HG03469 (cell line): ENCODE results near the gene VILL.

Experiments
- ATAC-seq: cut with Tn5 transposase; IDR thresholded peaks from one replicate; pipeline ENCODE4 v1.9.1; 2021; ENCODE audit warnings: mild to moderate bottlenecking, moderate library complexity, moderate number of reproducible peaks; ENCODE audit not compliant: unreplicated experiment

VILL gene

DNA sequence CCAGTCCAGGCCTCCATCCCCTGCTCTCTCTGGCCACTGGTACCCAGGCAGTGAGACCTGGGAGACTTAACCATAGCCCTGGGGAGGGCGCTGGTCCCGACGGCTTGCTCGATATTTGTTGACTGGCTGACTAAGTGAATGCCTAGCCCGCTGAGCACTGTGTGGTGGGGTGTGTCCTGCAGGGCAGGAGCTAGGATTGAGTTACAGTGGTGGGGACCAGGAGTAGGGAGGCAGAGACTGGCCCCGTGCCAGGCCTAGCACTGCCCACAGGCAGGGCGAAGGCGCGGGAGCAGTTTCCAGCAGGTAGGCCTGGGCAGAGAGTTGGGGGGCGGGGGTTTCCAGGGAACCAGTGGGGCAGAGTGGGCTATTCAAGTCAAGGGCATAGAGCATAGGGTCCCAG is at the start of gene VILL:
Gene VILL, plus strand, starts transcription at position 260 of the 400 bp plus-strand sequence. CDS start 2,887 bp downstream, outside the sequence.
- ATAC-seq: no peak

GRCh38 chr3:37941608-37942508 is 48.7 kb upstream of the VILL start:
- ATAC-seq: no peak

DNA sequence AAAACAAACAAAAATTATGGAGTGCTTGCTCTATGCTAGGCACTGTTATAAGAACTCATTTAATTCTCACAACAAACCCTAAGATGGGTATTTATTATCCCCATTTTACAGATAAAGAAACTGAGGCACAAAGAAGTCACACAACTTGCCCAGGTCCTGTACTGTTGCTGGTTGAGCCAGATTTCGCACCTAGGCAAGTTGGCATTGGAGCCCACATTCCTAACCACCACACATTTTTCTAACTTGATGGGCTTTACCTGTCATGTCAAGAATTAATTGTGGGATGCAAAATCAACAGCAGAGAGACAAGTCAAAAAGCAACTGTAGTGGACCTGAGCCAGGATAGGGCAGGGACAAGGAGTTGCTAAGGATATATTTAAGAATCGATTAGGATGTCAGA is 47.9 kb upstream of the VILL start:
- no peak for ATAC-seq

DNA sequence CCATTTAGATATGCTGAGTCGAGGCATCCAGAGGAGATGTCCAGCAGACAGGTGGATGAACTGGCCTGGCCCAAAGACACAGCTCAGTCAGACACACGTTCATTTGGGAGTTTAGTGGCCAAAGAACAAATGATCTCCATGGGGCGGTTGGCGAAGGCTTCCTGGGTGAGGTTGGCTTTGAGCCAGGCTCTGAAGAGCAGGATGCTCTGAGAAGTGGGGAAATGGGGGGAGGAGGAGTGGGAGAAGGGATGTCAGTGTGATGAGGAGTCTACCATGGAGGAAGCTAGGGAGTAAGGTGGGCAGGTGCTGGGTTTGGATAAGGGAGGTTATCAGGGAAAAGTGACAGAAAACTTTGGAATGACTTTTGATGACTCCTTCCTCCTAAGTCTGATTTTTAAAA is 47.5 kb upstream of the VILL start:
- ATAC-seq: no peak

DNA sequence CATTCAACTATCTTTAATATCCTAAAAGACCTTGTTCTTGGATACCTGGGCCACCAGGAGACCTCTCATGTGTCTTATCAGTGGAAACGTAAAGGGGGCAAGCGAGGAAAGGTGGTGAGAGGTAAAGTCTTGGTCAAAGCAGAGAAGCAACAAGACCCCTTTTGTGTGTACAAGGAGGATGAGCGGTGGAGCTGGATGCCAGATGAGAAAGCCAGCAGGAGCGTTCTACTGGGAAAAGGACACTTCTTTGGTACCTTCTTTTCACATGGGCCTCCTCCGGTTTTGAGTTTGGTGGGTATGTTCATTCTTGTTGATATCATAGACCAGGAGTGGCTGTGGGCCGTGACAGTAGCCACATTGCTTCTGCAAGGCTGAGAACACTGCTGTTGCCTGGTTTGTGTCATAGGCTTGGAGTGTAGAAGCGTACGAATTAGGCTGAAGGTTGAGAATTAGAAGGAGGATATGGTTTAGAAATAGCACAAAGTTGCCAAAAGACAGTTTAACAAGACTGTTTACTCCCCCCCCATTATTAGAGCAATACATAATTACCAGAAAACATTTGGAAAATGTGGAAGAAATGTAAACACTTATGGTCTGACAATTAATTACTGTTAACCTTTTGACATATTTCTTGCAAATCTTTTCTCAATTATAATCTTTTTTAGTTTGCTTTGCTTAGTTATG is 46.8 kb upstream of the VILL start:
- ATAC-seq: no peak

- no peak for ATAC-seq
These were observed 46.2 kb upstream of the VILL start for GRCh38 chr3:37944391-37944842.

GRCh38 chr3:37945156-37945806 is 45.3 kb upstream of the VILL start:
- no peak for ATAC-seq

DNA sequence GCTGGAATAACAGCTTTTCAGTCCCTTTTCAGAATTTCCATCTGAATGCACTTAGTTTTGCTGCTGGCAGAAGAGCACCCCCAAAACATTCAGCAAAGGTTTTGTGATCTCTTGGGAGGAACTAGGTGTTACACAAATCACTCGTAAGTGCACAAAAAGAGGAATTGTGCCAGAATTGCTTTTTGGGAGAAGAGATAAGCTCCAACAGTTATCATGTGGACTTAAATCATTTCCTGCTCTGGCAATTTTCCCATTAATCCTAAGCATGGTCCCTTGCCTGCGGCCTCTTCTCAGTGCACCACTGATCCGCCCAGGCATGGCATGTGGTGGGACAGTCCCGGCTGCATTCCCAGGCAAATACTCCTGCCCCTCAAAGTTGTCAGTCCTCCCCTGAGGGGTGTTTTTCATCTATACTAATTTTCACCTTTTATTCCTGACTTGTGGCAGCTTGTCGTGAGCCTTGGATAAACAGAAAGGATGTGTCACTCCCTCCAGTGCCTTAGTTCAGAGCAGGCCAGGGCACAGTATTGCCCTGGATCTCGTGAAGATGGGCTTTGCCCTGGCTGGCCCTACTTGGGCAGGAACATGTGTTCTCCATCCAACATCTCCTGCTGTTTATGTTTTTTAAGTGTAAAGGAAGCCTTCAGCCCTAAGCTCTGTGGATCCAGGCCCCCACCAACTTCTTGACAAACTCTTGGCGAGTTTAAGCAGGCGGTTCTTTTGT is 44.6 kb upstream of the VILL start:
- ATAC-seq: no peak

DNA sequence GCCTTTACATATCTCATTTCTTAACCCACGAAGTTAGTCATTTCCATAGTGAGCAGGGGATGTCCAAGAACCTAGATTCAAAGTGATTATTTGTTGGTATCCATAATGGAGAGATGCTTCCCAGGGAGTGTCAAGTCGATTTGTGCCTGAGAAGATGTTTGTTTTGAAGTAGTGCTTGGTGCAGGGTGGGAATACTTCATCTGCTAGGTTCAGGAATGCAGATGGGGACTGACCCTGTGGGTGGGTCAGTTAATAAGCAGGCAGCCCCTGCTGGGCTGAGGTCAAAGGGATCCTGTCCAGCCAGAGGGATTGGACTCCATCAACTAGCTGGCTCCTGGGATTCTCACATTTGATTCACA is 44.1 kb upstream of the VILL start:
- ATAC-seq: no peak

GRCh38 chr3:37949866-37950265 is 40.7 kb upstream of the VILL start:
- ATAC-seq: no peak

DNA sequence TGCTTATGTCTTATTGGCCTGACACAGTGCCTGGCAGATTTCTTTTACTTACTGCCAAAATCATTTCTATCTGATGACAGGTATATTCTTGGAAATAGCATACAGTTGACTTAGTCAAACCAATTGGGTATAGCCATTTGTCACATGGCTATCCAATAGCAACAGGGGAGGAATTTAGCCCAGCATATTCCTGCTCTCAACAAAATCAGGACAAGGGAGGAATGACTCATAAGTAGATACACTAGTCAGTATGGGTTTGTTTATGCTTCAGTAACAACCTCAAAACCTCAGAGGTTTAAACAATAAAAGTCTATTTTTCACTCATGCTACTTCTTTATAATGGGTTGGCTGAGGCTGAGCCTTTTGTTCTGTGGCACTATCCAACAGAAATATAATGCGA is 38.0 kb upstream of the VILL start:
- ATAC-seq: no peak

- no peak for ATAC-seq
These were observed 37.4 kb upstream of the VILL start for GRCh38 chr3:37953226-37953625.

DNA sequence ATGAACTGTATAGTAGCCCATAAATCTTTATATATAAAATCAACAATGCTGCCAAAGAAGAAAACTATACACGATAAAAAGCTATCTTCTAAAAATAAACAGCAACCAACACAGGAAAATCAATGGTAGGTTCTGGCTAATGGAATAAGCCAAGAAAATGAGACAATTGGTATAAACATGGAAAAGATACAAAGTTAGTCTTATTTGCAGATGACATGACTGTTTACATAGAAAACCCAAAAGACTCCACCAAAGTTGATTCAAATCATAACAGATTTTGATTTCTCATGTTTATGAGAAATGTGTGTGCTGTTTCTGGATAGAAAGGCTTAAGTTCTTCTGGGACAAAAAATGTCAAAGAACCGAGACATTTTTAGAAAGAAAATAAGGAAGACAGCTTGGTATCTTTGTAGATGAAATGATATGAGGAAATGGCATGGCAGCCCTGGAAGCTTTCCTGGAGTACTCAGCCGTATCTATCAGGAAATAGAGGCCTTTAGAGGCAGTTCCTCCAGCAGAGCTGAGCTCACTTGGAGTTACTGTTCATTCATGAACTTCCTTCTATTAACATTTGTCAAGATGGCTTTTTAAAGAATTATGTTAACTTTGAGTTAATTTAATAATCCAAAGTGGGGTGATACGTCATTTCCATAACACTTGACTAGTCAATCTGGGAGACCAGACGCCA is 36.7 kb upstream of the VILL start:
- no peak for ATAC-seq

- ATAC-seq: no peak
These were observed 35.7 kb upstream of the VILL start for GRCh38 chr3:37954881-37955280.

DNA sequence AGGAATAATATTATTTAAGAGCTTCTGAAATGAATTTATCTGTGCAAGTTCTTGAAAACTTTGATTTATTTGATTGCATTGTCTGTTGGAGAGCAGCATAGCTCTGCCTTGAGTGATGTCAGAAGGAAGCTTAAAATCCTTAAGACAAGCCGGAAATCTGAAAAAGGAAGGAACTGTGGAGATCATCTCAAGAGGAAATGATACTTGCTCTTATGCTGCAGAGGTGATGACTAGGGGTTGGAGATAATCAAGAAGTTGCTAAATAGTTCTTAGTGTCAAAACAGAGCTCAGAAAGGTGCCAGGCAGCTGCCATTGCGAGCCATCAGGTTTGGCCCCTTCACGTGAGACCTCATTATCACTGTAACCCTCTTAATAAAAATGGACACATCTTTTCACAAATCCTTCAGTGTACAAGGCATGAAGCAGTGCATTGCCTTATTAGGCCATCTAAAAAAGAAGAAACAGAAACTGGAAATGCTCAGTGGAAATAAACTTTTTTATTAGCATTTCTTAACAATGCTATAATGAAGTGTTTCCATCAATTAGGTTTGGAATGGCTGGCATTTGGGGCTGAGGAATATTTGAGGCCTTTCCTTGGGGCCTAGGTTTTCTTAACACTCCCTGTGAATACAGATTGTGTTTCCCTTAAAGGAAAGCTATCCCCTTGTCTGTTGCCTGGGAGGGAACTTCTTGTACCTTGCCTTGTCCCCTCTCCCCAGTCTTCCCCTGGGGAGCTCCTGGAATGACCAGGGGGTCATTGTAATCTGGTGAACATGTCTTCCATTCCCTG is 34.5 kb upstream of the VILL start:
- no peak for ATAC-seq

- no peak for ATAC-seq
These were observed 33.7 kb upstream of the VILL start for GRCh38 chr3:37956723-37957538.

DNA sequence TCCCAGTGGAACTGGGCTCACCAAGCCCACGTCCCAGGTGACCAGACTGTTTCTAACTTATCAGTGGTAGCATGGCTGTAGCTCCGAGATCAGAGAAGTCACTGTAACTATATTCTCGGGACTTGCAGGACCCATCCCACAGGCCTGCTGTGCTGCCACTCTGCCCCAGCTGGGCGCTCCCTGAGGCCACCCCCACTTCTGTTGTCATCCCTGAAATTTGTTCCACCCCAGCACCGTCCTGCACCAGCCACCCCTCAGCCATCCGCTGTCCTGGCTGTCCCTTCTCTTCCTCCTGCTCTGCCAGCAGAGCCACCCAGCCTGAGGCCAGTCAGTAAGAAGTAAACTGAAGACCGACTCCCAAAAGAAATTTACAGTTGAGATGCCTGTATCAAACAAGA is 33.0 kb upstream of the VILL start:
- ATAC-seq: no peak

GRCh38 chr3:37961622-37962431 is 28.8 kb upstream of the VILL start:
- no peak for ATAC-seq
